ENCODE measurements around the gene TPMT.
"Not testable (repeated sequence)": the region's sequence is repeated elsewhere in the genome, so short reads cannot be mapped to it uniquely, and the experiment has no call there.

TPMT gene

DNA sequence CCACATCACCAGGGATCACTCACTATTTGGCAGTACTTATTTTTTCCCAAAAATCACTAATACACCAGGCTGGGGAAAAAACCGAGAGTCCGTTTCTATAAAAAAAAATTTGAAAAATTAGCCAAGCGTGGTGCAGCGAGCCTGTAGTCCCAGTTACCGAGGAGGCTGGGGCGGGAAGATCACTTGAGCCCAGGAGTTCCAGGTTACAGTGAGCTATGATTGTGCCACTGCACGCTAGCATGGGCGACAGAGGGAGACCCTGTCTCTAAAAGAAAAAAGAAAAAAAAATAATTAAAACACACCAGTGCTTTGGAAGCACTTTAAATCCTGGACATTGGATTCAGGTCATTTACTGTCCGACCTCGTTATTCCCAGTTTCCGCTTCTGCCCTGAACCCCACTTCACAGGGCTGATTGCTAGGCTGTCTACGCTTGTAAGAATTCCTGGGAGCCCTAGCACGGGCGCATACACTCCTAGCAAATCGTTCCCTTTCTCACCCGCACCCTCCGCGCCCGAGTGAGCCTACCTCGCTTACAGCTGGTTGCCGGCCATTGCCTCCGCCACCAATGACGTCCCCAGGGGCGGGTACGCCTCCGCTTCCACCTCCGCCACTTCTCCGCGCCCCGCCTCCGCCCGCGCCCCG, at the start of gene TPMT:
Gene TPMT, minus strand, starts transcription at position 571 of the 643 bp plus-strand sequence. CDS start 5,950 bp downstream, outside the sequence.
- peak in 1 of 2 donors; percentile 5 for DNase-seq

DNA sequence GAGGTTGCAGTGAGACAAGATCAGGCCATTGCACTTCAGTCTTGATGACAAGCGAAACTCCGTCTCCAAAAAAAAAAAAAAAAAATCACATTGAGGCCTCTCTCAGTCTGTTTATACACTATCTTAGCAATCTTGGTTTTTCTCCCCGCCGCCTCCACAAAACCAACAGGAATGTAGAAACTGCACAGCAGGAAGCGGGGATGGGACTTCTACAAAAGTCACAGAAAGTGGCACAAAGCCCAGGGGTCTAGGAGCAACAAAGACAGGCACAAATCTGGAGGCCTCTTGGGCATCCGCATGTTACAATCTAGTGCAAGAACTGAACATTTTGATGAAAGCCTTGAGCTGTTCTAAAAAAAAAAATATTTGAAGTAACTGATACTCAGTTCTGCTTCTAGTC, 48.9 kb upstream of the TPMT start:
- no peak for DNase-seq

DNA sequence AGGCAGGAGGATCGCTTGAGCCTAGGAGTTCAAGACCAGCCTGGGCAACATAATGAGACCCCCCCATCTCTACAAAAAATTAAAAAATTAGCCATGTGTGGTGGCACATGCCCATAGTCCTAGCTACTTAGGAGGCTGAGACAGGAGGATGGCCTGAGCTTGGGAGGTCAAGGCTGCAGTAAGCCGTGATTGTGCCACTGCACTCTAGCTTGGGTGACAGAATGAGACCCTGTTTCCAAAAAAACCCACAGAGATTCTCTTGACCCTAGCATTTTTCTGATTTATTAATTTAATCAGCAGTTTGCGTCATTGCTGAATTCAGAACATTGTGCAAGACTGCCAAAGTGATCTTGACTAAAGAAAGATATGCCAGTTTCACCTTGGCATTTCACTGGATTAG, 37.1 kb upstream of the TPMT start:
- no peak for DNase-seq

DNA sequence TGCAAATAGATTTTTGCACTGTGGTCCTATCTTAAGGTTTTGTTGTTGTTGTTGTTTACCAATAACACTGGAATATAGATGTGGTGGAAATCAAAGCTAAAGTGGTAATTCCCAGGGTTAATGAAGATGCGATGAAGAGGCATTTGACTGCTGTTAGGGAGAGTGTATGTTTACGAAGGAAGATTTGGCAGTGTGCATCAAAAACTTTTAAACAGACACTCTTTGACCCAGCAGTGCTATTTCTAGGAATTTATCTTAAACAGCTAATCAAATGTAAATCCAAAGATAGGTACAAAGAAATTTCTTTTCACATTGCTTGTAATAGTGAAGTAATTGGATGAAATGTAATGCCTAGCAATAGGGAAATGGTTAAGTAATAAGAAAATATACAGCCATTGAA, 34.3 kb upstream of the TPMT start:
- no peak for DNase-seq

DNA sequence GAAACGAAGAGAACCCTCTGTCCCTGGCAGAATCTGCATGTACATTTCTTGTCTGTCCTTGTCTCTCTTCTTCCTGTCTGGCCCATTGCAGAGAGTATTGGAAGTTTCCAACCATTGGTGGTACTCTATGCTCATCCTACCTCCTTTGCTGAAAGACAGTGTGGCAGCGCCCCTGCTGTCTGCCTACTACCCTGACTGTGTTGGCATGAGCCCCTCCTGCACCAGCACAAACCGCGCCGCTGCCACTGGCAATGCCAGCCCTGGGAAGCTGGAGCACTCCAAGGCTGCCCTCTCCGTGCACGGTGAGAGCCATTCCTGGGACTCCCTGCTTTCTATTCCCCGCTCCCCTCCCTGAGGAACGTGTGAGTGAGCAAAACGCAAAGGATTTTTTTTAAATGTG, 32.8 kb upstream of the TPMT start:
- DNase-seq = no peak

GRCh38 chr6:18186540-18187250, 31.8 kb upstream of the TPMT start:
- DNase-seq = no peak

- DNase-seq = no peak
Observed at GRCh38 chr6:18186033-18186432, 31.2 kb upstream of the TPMT start.

DNA sequence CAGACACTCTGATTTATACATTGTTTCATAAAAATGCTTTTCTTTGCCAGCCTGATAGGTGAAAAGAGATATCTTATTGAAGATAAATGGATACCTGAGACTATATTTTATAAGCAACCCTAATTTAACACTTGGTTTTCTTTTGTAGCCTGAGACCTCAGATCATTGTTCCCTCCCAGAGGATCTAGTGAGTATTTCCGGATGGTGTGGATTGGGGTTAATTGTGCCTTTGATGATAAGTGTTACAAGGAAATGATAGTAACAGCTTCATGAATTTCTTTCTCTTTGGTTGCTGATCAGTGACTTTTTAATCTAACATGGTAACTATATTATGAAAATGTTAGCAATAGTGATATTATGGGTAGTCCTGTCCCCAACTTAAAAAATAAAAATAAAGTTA, 30.7 kb upstream of the TPMT start:
- DNase-seq = no peak

DNA sequence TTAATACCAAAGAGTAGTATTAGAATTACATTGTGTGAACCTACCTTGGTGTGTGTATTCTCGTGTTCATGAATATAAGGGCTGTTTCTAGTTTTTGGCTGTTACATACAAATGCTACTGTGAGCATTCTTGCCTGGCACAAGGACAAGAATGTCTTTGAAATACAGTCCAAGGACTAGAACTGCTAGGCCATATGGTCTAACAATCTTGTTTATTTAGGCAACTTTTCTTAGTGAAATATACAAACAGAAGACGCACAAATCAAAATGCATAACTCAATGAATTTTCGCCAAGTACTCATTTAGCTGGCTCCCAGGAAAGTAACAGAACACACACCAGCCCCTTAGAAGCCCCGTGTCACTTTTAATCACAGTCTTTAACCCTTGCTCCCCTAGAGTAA, 28.9 kb upstream of the TPMT start:
- no peak for DNase-seq

DNA sequence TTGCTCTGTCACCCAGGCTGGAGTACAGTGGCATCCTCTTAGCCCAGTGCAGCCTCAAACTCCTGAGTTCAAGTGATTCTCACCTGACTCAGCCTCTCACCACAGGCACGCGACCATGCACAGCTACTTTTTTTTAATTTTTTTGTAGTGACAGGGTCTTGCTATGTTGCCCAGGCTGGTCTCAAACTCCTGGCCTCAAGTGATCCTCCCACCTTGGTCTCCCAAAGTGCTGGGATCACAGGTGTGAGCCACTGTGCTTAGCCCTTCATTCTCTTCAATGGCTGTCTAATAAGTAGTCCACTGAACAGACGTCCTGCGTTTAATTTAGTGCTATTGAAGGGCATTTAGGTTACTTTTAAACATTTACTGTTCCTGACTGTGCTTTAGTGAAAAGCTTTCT, 27.7 kb upstream of the TPMT start:
- DNase-seq = no peak

DNA sequence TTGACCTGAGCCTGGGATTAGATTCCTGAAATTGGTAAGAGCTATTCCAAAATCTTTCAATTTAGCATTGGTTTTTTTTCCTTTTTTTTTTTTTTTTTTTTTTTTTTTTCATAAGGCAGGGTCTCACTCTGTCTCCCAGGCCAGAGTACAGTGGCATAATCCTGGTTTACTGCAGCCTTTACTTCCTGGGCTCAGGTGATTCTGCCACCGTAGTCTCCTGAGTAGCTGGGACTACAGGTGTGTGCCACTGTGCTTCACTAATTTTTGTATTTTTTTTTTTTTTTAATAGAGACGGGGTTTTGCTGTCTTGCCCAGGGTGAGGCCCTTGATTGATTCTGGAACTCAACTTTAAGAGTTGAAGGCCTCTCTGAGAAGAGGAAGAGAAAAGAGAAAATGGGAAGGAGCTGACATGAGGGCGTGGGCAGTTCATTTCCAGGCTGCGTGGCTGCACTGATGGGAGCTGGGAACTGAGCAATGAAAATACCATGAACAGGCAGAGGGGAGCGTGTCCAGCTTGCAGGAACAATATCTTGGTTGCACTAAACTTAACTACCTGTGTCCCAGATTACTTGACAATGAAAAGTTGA, 25.0 kb upstream of the TPMT start:
- no peak for DNase-seq

DNA sequence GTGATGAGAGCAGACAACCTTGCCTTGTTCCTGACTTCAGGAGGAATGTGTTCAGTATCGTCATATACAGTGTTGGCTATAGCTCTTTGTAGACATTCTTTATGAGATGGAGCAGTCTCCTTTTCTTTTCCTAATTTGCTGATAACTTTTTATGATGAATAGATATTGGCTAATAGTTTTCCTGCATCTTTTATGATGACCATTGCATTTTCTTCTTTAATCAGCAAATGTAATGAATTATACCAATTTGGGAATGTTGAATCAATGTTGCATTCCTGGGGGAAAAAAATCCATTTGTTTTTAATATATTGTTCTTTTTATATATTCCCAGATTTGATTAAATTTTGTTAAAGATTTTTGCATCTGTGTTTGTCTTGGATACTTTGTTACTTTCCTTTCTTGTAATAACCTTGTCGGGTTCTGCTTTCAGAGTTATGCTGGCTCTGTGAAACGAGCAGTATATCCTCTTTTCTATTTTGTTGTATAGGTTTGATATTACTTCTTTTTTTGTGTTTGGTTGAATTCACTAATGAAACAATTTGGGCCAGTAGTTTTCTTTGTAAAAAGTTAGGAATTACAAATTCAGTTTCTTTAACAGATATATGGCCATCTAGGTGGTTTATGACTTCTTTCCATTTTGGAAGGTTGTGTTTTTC, 24.2 kb upstream of the TPMT start:
- DNase-seq = no peak

GRCh38 chr6:18177286-18177965, 22.5 kb upstream of the TPMT start:
- DNase-seq = no peak

- DNase-seq = not testable (repeated sequence)
Observed at GRCh38 chr6:18176198-18176597, 21.3 kb upstream of the TPMT start.

DNA sequence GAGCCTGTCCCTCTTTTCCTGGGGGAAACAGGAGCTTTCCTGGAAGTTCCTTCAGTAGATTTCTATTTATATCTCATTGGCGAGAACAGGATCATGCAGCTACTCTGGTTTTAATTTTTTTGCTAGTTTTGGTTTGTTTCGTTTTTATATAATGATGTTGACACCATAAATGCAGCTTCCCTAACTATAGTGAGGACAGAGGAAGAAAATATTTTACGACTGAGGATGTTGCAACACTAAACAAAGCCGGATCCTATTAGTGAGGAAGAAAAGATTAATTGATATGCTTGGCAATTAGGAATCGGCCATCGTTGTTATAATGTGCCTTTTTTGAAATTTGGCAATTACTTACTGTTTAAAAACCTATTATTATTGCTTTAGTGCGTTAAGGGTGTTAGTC, 17.0 kb upstream of the TPMT start:
- no peak for DNase-seq

GRCh38 chr6:18168264-18168663, 13.4 kb upstream of the TPMT start:
- DNase-seq = no peak

- no peak for DNase-seq
Observed at GRCh38 chr6:18166312-18167036, 11.6 kb upstream of the TPMT start.

GRCh38 chr6:18165751-18166150, 10.9 kb upstream of the TPMT start:
- no peak for DNase-seq

DNA sequence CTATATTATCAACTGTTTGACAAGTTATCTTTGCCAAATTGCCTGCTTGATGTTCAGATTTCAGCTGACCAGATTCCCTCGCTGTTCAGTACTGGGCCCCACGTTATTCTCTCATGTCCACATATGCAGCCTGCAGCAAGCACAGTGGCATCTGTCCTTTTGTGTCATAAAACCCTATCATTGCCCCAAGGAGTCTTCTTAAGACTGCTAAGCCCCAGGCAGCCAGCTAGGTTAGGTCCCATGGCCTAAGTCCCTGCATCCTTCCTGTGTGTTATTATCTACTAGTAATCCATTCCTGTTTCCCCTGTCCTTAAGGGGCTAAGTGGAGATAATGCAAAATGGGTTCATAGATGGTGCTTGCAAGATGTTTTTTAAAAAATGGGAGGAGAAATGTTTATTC, 7.5 kb upstream of the TPMT start:
- DNase-seq = no peak

GRCh38 chr6:18161431-18161830, 6.6 kb upstream of the TPMT start:
- no peak for DNase-seq

DNA sequence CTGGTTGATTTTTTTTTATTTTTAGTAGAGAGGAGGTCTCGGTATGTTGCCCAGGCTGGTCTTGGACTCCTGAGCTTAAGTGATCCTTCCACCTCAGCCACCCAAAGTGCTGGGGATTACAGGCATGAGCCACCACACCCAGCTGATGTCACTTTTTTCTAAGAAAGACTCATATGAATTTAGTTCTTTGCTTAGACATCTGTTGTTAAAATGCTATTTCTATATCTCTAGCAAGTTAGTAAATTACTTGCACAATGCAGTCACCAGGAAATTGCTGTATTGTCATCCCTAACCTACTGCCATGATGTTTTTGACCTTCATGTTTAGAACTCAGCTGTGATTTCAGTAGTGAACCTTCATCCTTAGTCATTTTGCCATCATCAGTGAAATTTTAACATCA, 6.0 kb upstream of the TPMT start:
- DNase-seq = no peak

DNA sequence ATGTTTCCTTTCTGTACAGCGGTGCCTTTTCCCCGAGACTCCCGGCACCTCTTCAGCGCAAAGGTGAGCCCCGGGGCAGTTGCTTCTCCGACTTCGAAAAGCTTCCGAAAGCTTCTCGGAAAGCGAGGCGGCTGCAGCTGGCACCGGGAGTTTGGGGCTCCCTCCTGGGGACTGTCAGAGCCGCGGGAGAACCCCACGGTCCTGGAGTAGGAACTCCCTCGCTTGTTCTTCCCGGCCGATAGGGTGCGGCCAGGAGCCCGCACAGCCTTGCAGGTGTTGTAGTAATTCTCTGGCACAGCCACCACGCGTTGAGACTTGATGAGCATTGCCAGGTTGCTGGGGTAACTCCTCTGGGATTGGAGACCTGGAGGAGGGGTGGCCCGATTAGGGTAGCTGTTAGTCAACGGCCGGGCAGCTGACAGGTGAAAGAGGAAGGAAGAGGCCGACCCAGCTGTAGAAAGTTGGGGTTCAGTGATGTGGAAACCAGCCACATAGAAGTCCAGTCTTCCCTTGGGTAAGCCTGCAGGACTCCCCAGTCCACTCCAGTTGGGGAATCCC, 1.1 kb upstream of the TPMT start:
- DNase-seq = peak; percentile 51

Data from stimulated activated CD4-positive, alpha-beta T cell treated with anti-CD3 and anti-CD28 coated beads, Interleukin-2, amount 100 ng/mL, for 24 hours (primary cell).